WERI-Rb-1 (cell line): ENCODE results near the gene ZNF280A.

ENCODE experiments used
- DNase-seq: peaks from one replicate; pipeline ENCODE4 v3.0.0-alpha.2; 2020
- H3K27ac ChIP-seq: fragments of 250-450 bp; sonication (Bioruptor Pico); 2 replicates; pipeline ENCODE4 v1.5.1; 2020; ENCODE audit warnings: mild to moderate bottlenecking, moderate library complexity
- H3K27me3 ChIP-seq: fragments of 250-450 bp; sonication (Bioruptor Pico); 2 replicates; pipeline ENCODE4 v1.5.1; 2021; ENCODE audit warnings: mild to moderate bottlenecking, low read depth, moderate library complexity; ENCODE audit not compliant: insufficient read depth, severe bottlenecking
- H3K36me3 ChIP-seq: fragments of 250-450 bp; sonication (Bioruptor Pico); 2 replicates; pipeline ENCODE4 v1.5.1; 2020; ENCODE audit warnings: mild to moderate bottlenecking, moderate library complexity
- H3K4me3 ChIP-seq: 2 replicates; pipeline ENCODE4 v1.5.1; 2011; ENCODE audit warnings: low read depth, mild to moderate bottlenecking, control low read depth, low read length
- H3K9me3 ChIP-seq: fragments of 250-450 bp; sonication (Bioruptor Pico); 2 replicates; pipeline ENCODE4 v1.5.1; 2021; ENCODE audit warnings: mild to moderate bottlenecking, moderate library complexity; ENCODE audit not compliant: severe bottlenecking
- TF ChIP-seq, protein P1 (sequence below): IDR thresholded peaks from 2 replicates; pipeline ENCODE4 v1.5.1; 2011; ENCODE audit warnings: low read depth, mild to moderate bottlenecking, control low read depth, inconsistent platforms, low read length

The ZNF280A gene

GRCh38 chr22:22485524-22485923 lies 34.5 kb downstream of the ZNF280A start:
- Histone ChIP-seq H3K9me3 (no peaks in the 10 kb centered on the region), H3K36me3 (peaks cover 30% of the 10 kb centered on the region), H3K4me3 (no peak overlapping the region), H3K27ac (no peak overlapping the region), H3K27me3 (no peaks in the 10 kb centered on the region)
- TF ChIP-seq, protein P1, sequence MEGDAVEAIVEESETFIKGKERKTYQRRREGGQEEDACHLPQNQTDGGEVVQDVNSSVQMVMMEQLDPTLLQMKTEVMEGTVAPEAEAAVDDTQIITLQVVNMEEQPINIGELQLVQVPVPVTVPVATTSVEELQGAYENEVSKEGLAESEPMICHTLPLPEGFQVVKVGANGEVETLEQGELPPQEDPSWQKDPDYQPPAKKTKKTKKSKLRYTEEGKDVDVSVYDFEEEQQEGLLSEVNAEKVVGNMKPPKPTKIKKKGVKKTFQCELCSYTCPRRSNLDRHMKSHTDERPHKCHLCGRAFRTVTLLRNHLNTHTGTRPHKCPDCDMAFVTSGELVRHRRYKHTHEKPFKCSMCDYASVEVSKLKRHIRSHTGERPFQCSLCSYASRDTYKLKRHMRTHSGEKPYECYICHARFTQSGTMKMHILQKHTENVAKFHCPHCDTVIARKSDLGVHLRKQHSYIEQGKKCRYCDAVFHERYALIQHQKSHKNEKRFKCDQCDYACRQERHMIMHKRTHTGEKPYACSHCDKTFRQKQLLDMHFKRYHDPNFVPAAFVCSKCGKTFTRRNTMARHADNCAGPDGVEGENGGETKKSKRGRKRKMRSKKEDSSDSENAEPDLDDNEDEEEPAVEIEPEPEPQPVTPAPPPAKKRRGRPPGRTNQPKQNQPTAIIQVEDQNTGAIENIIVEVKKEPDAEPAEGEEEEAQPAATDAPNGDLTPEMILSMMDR, result no peak
- no peak for DNase-seq

GRCh38 chr22:22484023-22484422 lies 36.0 kb downstream of the ZNF280A start:
- peaks cover 23% of the 10 kb centered on the region for H3K36me3 ChIP-seq

GRCh38 chr22:22480940-22481339 lies 39.1 kb downstream of the ZNF280A start:
- no peaks in the 10 kb centered on the region for H3K27me3 ChIP-seq
- H3K27ac ChIP-seq, result no peak overlapping the region

More at GRCh38 chr22:22484023-22484422, 36.0 kb downstream of the ZNF280A start:
- Histone ChIP-seq H3K4me3 (no peak overlapping the region), H3K27me3 (no peaks in the 10 kb centered on the region), H3K27ac (no peak overlapping the region), H3K9me3 (no peaks in the 10 kb centered on the region)
- TF ChIP-seq, protein P1, result no peak
- DNase-seq, result no peak

DNA sequence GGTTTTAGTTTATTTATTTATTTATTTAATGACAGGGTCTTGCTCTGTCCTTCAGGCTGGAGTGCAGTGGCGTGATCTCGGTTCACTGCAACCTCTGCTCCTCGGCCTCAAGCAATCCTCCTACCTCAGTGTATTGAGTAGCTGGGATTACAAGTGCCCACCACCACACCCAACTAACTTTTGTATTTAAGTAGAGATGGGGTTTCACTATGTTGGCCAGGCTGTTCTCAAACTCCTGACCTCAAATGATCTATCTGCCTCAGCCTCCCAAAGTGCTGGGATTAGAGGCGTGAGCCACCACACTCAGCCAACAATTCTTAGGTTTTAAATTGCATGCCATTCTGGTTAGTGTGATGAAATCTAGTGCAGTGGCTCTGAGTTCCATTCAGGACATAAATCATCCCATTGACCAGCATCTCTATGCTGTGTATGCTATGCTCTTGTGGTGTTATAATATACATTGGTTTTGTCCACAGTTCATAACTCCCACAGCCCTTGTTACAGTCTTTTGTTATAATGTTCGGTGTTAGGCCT lies 40.0 kb downstream of the ZNF280A start:
- TF ChIP-seq, protein P1, result no peak
- no peaks in the 10 kb centered on the region for H3K9me3 ChIP-seq
- no peak overlapping the region for H3K4me3 ChIP-seq
- no peaks in the 10 kb centered on the region for H3K27me3 ChIP-seq
- H3K36me3 ChIP-seq, result no peaks in the 10 kb centered on the region
- no peak for DNase-seq
- no peak overlapping the region for H3K27ac ChIP-seq

More at GRCh38 chr22:22480940-22481339, 39.1 kb downstream of the ZNF280A start:
- DNase-seq, result no peak
- H3K4me3 ChIP-seq, result no peak overlapping the region
- no peaks in the 10 kb centered on the region for H3K36me3 ChIP-seq
- TF ChIP-seq, protein P1, result no peak
- H3K9me3 ChIP-seq, result no peaks in the 10 kb centered on the region

- DNase-seq, result no peak
- H3K36me3 ChIP-seq, result no peaks in the 10 kb centered on the region
- no peak overlapping the region for H3K27ac ChIP-seq
- no peak overlapping the region for H3K4me3 ChIP-seq
- no peaks in the 10 kb centered on the region for H3K27me3 ChIP-seq
- no peaks in the 10 kb centered on the region for H3K9me3 ChIP-seq
- TF ChIP-seq, protein P1, result no peak
Measured at GRCh38 chr22:22479116-22479515, 41.0 kb downstream of the ZNF280A start.

DNA sequence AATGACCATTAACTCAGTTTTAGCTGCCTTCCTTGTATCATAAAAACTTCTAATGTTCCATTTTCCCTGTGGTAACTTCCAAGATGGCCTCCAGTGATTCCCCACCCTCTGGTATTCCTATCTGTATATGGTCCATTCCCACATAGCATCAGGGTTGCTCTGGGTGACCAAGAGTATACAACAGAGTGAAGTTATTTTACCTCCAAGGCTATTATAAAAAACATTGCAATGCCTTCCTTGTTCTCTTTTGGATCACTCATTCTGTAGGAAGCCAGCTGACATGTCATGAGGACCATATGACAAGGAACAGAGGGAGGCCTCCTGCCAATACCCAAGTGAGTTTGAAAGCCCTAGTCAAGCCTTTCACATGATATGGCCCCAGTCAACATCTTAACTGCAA lies 41.6 kb downstream of the ZNF280A start:
- Histone ChIP-seq H3K27ac (no peak overlapping the region), H3K27me3 (no peaks in the 10 kb centered on the region), H3K9me3 (no peaks in the 10 kb centered on the region), H3K36me3 (no peaks in the 10 kb centered on the region), H3K4me3 (no peak overlapping the region)
- TF ChIP-seq, protein P1, result no peak
- DNase-seq, result no peak
